Activated CD8-positive, alpha-beta T cell treated with anti-CD3 and anti-CD28 coated beads for 36 hours (primary cell): Measurements from ENCODE around the gene GJB1. TPM values are rescaled to one million over a fixed set of nuclear protein-coding genes. Genes with fewer than 3 reads are reported as not detected.

ENCODE experiments used
- ATAC-seq: fragments of 200-7000 bp; cut with Tn5 transposase; one replicate; pipeline ENCODE4 v1.10.0; 2021; ENCODE audit warnings: mild to moderate bottlenecking, moderate library complexity
- CTCF ChIA-PET: fragments of 350-600 bp; sonication (Branson Sonifier 250); formaldehyde crosslinking; loops from one replicate; lab custom pipeline; 2021; ENCODE audit warnings: antibody characterized with exemption; lab: Charles Lee
- POLR2A ChIA-PET: fragments of 350-600 bp; sonication (Branson Sonifier 250); formaldehyde crosslinking; loops from one replicate; lab custom pipeline; 2021; ENCODE audit warnings: antibody characterized with exemption; lab: Charles Lee
- DNase-seq: peaks from one replicate; pipeline ENCODE4 v3.0.0-alpha.2; 2020
- H3K27ac Mint-ChIP-seq: one replicate; pipeline ENCODE4 v1.8.0; 2021; ENCODE audit warnings: mild to moderate bottlenecking, mixed read lengths
- H3K27me3 Mint-ChIP-seq: one replicate; pipeline ENCODE4 v1.8.0; 2021; ENCODE audit warnings: mixed read lengths
- H3K36me3 Mint-ChIP-seq: one replicate; pipeline ENCODE4 v1.8.0; 2021; ENCODE audit warnings: low read depth, mixed read lengths
- H3K4me1 Mint-ChIP-seq: one replicate; pipeline ENCODE4 v1.8.0; 2021; ENCODE audit warnings: low read depth, mixed read lengths
- H3K4me3 Mint-ChIP-seq: one replicate; pipeline ENCODE4 v1.8.0; 2021; ENCODE audit warnings: mild to moderate bottlenecking, moderate library complexity, mixed read lengths
- H3K9me3 Mint-ChIP-seq: one replicate; pipeline ENCODE4 v1.8.0; 2021; ENCODE audit warnings: mixed read lengths
- intact Hi-C: fragments of 100-400 bp; cut with micrococcal nuclease; formaldehyde crosslinking; loops from one replicate; pipeline ENCODE4 v1.10.0; 2022
- total RNA-seq, 2 experiments: library from RNA; stranded (reverse); gene quantifications; one replicate each; pipeline ENCODE4 v1.2.3, GENCODE V29; 2021
- TF ChIP-seq, protein P1 (sequence below): fragments of 200-600 bp; IDR thresholded peaks from one replicate; pipeline ENCODE4 v1.8.0; 2022; ENCODE audit warnings: antibody characterized with exemption, mild to moderate bottlenecking

The GJB1 gene
- total RNA-seq, 2 experiments from 2014 or later = not detected

DNA sequence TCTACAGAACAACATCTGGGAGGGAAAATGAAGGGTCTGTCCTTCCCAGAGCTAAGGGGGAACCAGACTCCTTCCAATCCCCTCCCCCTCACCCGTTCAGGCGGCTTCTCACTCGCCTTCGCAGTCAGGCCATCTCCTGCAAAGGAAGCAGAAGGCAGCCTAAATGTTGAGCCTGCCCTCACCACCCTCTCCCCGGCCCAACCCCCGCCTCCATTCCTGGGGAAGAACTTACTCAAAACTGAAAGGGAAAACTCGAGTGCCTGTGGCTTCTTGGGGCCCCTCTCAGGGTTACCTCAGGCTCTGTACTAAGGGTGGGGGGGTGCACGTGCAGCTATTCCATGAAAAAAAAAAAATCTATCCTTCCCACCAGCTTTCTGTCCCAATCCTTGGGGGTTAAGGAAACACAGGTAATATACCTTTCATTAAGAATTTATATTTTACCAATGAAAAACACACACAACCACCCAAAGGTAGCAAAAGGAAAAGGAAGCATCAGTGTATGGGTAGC is 28.5 kb downstream of the GJB1 start:
- no peaks in the 10 kb centered on the region for H3K27me3 Mint-ChIP-seq
- no peaks in the 10 kb centered on the region for H3K9me3 Mint-ChIP-seq
- CTCF ChIA-PET = no interaction called here
- peak; percentile 45 for DNase-seq
- peaks cover 32% of the 10 kb centered on the region for H3K4me1 Mint-ChIP-seq
- H3K36me3 Mint-ChIP-seq = peaks cover 12% of the 10 kb centered on the region
- H3K27ac Mint-ChIP-seq = peak overlapping the region; percentile 73
- no peak for ATAC-seq
- H3K4me3 Mint-ChIP-seq = peak overlapping the region; percentile 89
- POLR2A ChIA-PET = interaction anchor here (1.0 kb wide), 1 partner anchor 42 kb away, joined by 3 read pairs; no protein-coding TSS in a partner anchor
- intact Hi-C loops = loop anchor here (10.0 kb wide), 2 partner anchors 57 to 147 kb away; partner anchors contain the start of gene CXorf65
- TF ChIP-seq, protein P1, sequence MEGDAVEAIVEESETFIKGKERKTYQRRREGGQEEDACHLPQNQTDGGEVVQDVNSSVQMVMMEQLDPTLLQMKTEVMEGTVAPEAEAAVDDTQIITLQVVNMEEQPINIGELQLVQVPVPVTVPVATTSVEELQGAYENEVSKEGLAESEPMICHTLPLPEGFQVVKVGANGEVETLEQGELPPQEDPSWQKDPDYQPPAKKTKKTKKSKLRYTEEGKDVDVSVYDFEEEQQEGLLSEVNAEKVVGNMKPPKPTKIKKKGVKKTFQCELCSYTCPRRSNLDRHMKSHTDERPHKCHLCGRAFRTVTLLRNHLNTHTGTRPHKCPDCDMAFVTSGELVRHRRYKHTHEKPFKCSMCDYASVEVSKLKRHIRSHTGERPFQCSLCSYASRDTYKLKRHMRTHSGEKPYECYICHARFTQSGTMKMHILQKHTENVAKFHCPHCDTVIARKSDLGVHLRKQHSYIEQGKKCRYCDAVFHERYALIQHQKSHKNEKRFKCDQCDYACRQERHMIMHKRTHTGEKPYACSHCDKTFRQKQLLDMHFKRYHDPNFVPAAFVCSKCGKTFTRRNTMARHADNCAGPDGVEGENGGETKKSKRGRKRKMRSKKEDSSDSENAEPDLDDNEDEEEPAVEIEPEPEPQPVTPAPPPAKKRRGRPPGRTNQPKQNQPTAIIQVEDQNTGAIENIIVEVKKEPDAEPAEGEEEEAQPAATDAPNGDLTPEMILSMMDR = no peak

- TF ChIP-seq, protein P1 = no peak
- H3K36me3 Mint-ChIP-seq = peaks cover 8% of the 10 kb centered on the region
- ChIA-PET CTCF (no interaction called here), POLR2A (interaction anchor here (0.6 to 2.8 kb wide), 2 partner anchors 42 to 114 kb away, joined by 3 to 11 read pairs; partner anchors contain the start of gene TAF1)
- intact Hi-C loops = loop anchor here (10.0 kb wide), 2 partner anchors 57 to 147 kb away; partner anchors contain the start of gene CXorf65
- DNase-seq (no peak), ATAC-seq (no peak)
- no peaks in the 10 kb centered on the region for H3K9me3 Mint-ChIP-seq
- no peaks in the 10 kb centered on the region for H3K27me3 Mint-ChIP-seq
- peaks cover 32% of the 10 kb centered on the region for H3K4me1 Mint-ChIP-seq
- peak overlapping the region; percentile 89 for H3K4me3 Mint-ChIP-seq
- H3K27ac Mint-ChIP-seq = peak overlapping the region; percentile 73
These were observed 29.2 kb downstream of the GJB1 start for GRCh38 chrX:71252221-71252620.

DNA sequence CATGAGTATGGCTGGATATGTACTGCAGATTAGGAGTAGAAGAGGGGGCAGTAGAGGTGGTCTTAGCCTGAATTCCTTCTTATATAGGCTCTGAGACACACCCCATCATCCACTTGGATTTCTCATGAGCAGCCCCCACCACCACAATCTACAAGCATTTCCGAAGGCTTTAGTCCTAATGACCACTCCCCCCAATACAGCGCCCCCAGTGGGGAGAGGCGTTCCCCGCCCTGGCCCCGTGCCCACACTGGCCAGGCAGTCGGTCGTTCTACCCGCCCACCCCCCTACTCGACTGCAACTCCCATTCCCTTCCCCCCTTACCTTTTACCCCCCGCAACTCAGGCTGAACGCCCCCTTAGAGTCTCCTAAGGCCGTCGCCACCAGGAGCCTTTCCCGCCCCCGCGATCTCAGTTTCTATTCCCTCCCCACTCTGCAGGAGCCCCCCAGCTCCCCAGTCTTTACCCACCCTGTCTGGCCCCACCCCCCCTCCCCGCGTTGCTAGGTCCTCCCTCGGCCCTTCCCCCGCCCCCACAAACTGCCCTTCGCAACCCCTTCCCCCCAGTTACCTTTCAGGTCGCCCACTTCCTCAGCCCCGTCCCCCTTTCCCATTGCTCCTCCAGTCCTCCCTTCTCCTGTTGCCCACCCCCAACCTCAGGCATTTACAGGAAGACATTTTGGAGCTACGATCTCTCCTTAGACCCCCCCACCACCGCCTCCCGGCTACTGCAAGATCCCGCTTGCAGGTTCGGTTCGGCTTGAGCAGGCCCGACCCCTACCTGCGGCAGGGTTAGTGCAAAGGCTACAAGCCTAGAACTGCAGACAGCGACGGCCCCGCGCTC is 30.4 kb downstream of the GJB1 start:
- H3K9me3 Mint-ChIP-seq = no peaks in the 10 kb centered on the region
- DNase-seq = peak; percentile 53
- no peak for ATAC-seq
- H3K4me3 Mint-ChIP-seq = peak overlapping the region; percentile 89
- peaks cover 3% of the 10 kb centered on the region for H3K36me3 Mint-ChIP-seq
- CTCF ChIA-PET = interaction anchor here (1.8 to 2.3 kb wide), 2 partner anchors 30 to 56 kb away, joined by 8 to 15 read pairs; partner anchors contain the start of gene NONO
- H3K27ac Mint-ChIP-seq = peak overlapping the region; percentile 91
- peaks cover 32% of the 10 kb centered on the region for H3K4me1 Mint-ChIP-seq
- H3K27me3 Mint-ChIP-seq = no peaks in the 10 kb centered on the region
- intact Hi-C loops = loop anchor here (2.0 to 10.0 kb wide), 3 partner anchors 29 to 149 kb away; partner anchors contain the start of genes CXorf65 and NONO
- TF ChIP-seq, protein P1 = peak; percentile 27
- POLR2A ChIA-PET = interaction anchor here (0.8 to 2.8 kb wide), 6 partner anchors 30 to 282 kb away, joined by 3 to 12 read pairs (median 6); partner anchors contain the start of genes NONO and TAF1

- H3K4me3 Mint-ChIP-seq = peak within 1 kb of the TSS; percentile 89
- peaks cover 3% of the 10 kb centered on the region for H3K36me3 Mint-ChIP-seq
- CTCF ChIA-PET = interaction anchor here (1.8 to 2.3 kb wide), 2 partner anchors 29 to 57 kb away, joined by 8 to 15 read pairs; partner anchors contain the start of gene NONO
- H3K9me3 Mint-ChIP-seq = no peaks in the 10 kb centered on the region
- H3K4me1 Mint-ChIP-seq = peaks cover 32% of the 10 kb centered on the region
- TF ChIP-seq, protein P1 = no peak
- peak within 1 kb of the TSS; percentile 91 for H3K27ac Mint-ChIP-seq
- intact Hi-C loops = loop anchor here (2.0 to 10.0 kb wide), 3 partner anchors 28 to 150 kb away; partner anchors contain the start of genes CXorf65 and NONO
- peak; percentile 86 for DNase-seq
- no peaks in the 10 kb centered on the region for H3K27me3 Mint-ChIP-seq
- POLR2A ChIA-PET = interaction anchor here (0.8 to 2.8 kb wide), 10 partner anchors 27 to 281 kb away, joined by 3 to 12 read pairs (median 4); partner anchors contain the start of genes NONO and TAF1
- ATAC-seq = peak; percentile 88
These were observed 31.3 kb downstream of the GJB1 start, which contains the start of gene ZMYM3 for GRCh38 chrX:71254092-71254963. Gene ZMYM3, minus strand, starts transcription at chrX:71254140. Its CDS starts 885 bp downstream, at chrX:71253255.
